Mesodermal cell (in vitro differentiated cells): ENCODE data around the gene LRRC49.

Experiments used
- H3K27ac ChIP-seq: 2 replicates; pipeline ENCODE4 v1.7.0; 2013; ENCODE audit warnings: mild to moderate bottlenecking, low read depth, low read length, moderate library complexity; ENCODE audit not compliant: severe bottlenecking
- H3K36me3 ChIP-seq: 2 replicates; pipeline ENCODE4 v1.7.1; 2013; ENCODE audit warnings: mild to moderate bottlenecking, low read length, moderate library complexity; ENCODE audit not compliant: control insufficient read depth, insufficient read depth
- H3K4me1 ChIP-seq: one replicate; pipeline ENCODE4 v1.7.1; 2013; ENCODE audit warnings: mild to moderate bottlenecking, low read length; ENCODE audit not compliant: insufficient read depth, control insufficient read depth, poor library complexity, severe bottlenecking
- H3K4me3 ChIP-seq: 2 replicates; pipeline ENCODE4 v1.7.0; 2013; ENCODE audit warnings: low read length, control low read depth, mild to moderate bottlenecking; ENCODE audit not compliant: insufficient read depth, poor library complexity, severe bottlenecking; ENCODE audit errors: extremely low read depth
- H3K9me3 ChIP-seq: 2 replicates; pipeline ENCODE4 v1.7.1; 2013; ENCODE audit warnings: mild to moderate bottlenecking, low read length, moderate library complexity; ENCODE audit not compliant: control insufficient read depth
- WGBS, 2 experiments: methylation state at CpG; one replicate each; pipeline ENCODE4 v1.1.5; 2013; ENCODE audit warnings: missing lambda C conversion rate in 2 of 2; ENCODE audit not compliant: insufficient coverage in 2 of 2; 5-methylcytosine and 5-hydroxymethylcytosine counted together

Gene LRRC49

GRCh38 chr15:71054286-71054952, 161.8 kb downstream of the LRRC49 start:
- H3K27ac ChIP-seq = no peak overlapping the region
- H3K36me3 ChIP-seq = no peaks in the 10 kb centered on the region
- 80 to 100% methylated on average over 1 of the region's 2 CpGs for WGBS, 2 experiments
- no peaks in the 10 kb centered on the region for H3K9me3 ChIP-seq
- no peak overlapping the region for H3K4me3 ChIP-seq
- no peaks in the 10 kb centered on the region for H3K4me1 ChIP-seq

DNA sequence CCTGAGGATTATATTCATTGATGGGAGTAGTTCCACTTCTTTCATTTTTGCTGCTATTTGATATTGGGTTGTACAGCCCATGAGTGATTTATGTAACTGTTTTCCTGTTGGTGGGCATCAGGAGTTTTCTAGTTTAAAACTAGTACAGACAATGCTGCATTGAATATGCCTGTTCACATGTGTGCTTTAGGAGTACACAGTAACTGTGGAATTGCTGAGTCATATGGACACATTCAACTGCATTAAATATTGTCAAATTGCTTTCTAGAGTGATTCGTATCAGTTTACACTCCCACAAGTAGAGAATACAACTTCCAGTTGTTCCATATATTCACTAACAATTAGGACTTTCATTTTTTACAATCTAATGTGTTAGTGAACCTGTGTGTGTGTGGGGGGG, 162.8 kb downstream of the LRRC49 start:
- H3K4me1 ChIP-seq = no peaks in the 10 kb centered on the region
- no peaks in the 10 kb centered on the region for H3K9me3 ChIP-seq
- no peak overlapping the region for H3K27ac ChIP-seq
- H3K4me3 ChIP-seq = no peak overlapping the region
- H3K36me3 ChIP-seq = no peaks in the 10 kb centered on the region
- no CpG with 5 or more reads among the region's 1 CpG for WGBS, 2 experiments

- H3K36me3 ChIP-seq = no peaks in the 10 kb centered on the region
- H3K4me3 ChIP-seq = no peak overlapping the region
- H3K4me1 ChIP-seq = no peaks in the 10 kb centered on the region
- H3K9me3 ChIP-seq = no peaks in the 10 kb centered on the region
- no peak overlapping the region for H3K27ac ChIP-seq
These were observed 163.5 kb downstream of the LRRC49 start for GRCh38 chr15:71056111-71056510.

DNA sequence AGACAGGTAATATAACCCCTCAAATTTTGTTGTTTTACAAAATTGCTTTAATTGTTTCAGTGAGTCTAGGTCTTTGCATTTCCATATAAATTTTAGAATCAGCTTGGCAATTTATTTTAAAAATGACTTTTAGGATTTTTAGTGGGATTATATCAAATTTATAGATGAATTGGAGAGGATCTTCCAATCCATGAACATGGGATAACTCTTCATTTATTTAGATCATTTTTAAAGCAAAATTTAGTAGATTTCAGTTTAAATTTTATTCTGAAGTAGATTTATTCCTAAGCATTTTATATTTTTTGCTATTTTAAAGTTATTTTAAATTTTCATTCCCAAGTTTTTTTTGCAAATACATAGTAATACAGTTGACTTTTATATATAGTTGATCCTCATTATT, 164.5 kb downstream of the LRRC49 start:
- H3K4me3 ChIP-seq = no peak overlapping the region
- H3K9me3 ChIP-seq = no peaks in the 10 kb centered on the region
- no peaks in the 10 kb centered on the region for H3K4me1 ChIP-seq
- no peaks in the 10 kb centered on the region for H3K36me3 ChIP-seq
- no peak overlapping the region for H3K27ac ChIP-seq

- WGBS, 2 experiments = 100% methylated on average over 1 of the region's 3 CpGs
- Histone ChIP-seq H3K9me3 (no peaks in the 10 kb centered on the region), H3K4me3 (no peak overlapping the region), H3K27ac (no peak overlapping the region), H3K36me3 (no peaks in the 10 kb centered on the region), H3K4me1 (no peaks in the 10 kb centered on the region)
These were observed 165.0 kb downstream of the LRRC49 start for GRCh38 chr15:71057581-71057980.

DNA sequence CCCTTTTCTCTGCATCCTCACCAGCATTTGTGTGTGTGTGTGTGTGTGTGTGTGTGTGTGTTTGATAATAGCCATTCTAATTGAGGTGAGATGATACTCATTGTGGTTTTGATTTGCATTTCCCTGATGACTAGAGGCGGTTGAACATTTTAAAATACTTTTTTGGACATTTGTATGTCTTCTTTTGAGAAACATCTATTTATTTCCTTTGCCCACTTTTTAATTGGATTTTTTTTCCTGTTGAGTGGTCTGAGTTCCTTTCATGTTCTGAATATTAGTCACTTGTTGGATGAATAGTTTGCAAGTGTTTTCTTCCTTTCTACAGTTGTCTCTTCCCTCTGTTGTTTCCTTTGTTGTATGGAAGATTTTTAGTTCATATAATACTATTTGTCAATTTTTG, 168.4 kb downstream of the LRRC49 start:
- no CpG with 5 or more reads among the region's 1 CpG for WGBS, 2 experiments
- Histone ChIP-seq H3K27ac (no peak overlapping the region), H3K36me3 (no peaks in the 10 kb centered on the region), H3K9me3 (no peaks in the 10 kb centered on the region), H3K4me3 (no peak overlapping the region), H3K4me1 (no peaks in the 10 kb centered on the region)

DNA sequence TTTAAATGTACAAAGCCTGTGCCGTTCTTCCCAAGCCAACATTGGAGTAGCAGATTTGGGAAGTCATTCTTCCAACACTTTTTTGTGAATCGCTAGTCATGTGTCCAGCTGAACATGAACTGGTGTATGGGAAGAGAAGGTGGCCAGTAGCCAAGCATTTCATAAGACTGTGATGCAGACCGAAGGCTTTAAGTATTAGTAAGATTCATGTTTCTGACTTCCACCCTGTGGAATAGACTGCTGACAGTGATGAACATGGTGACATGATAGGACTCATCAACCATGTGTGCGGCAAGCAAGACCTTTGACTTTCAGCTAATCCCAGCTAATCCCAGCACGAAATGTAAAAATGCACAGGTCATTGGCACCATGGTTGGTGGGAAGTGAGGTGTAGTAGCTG, 174.4 kb downstream of the LRRC49 start:
- H3K4me3 ChIP-seq = no peak overlapping the region
- H3K9me3 ChIP-seq = no peaks in the 10 kb centered on the region
- no peak overlapping the region for H3K27ac ChIP-seq
- WGBS, 2 experiments = 89 to 100% methylated on average over 4 to 5 of the region's 5 CpGs
- no peaks in the 10 kb centered on the region for H3K36me3 ChIP-seq
- H3K4me1 ChIP-seq = no peaks in the 10 kb centered on the region

GRCh38 chr15:71069693-71070092, 177.1 kb downstream of the LRRC49 start:
- no peak overlapping the region for H3K27ac ChIP-seq
- no peaks in the 10 kb centered on the region for H3K4me1 ChIP-seq
- H3K4me3 ChIP-seq = no peak overlapping the region
- H3K36me3 ChIP-seq = no peaks in the 10 kb centered on the region
- WGBS, 2 experiments = 90 to 91% methylated on average over 1 of the region's 2 CpGs
- H3K9me3 ChIP-seq = no peaks in the 10 kb centered on the region

DNA sequence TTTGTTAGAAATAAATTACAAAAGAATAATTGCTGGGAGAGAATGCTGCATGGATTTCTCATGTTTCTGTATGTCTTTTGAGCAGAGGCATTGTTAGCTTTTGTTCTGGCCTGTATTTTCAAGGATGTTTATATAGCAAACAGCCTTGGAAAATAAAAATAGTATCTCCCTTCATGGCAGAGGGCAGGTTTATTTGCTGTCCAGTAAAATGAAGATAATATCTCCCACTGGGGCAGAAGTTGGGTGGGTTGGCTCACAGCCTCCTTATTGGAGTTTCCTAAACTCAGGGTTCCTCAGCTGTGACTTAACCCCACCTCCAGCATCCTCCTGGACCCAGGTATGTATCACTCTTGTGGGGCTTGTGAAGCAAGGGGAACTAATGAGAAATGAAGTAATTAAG, 178.9 kb downstream of the LRRC49 start:
- H3K4me1 ChIP-seq = no peaks in the 10 kb centered on the region
- no peak overlapping the region for H3K27ac ChIP-seq
- no peak overlapping the region for H3K4me3 ChIP-seq
- H3K9me3 ChIP-seq = no peaks in the 10 kb centered on the region
- H3K36me3 ChIP-seq = no peaks in the 10 kb centered on the region

- 93 to 95% methylated on average over 4 to 6 of the region's 6 CpGs for WGBS, 2 experiments
- Histone ChIP-seq H3K4me1 (no peaks in the 10 kb centered on the region), H3K36me3 (no peaks in the 10 kb centered on the region), H3K27ac (no peak overlapping the region), H3K9me3 (no peaks in the 10 kb centered on the region), H3K4me3 (no peak overlapping the region)
These were observed 179.8 kb downstream of the LRRC49 start for GRCh38 chr15:71072423-71072822.

DNA sequence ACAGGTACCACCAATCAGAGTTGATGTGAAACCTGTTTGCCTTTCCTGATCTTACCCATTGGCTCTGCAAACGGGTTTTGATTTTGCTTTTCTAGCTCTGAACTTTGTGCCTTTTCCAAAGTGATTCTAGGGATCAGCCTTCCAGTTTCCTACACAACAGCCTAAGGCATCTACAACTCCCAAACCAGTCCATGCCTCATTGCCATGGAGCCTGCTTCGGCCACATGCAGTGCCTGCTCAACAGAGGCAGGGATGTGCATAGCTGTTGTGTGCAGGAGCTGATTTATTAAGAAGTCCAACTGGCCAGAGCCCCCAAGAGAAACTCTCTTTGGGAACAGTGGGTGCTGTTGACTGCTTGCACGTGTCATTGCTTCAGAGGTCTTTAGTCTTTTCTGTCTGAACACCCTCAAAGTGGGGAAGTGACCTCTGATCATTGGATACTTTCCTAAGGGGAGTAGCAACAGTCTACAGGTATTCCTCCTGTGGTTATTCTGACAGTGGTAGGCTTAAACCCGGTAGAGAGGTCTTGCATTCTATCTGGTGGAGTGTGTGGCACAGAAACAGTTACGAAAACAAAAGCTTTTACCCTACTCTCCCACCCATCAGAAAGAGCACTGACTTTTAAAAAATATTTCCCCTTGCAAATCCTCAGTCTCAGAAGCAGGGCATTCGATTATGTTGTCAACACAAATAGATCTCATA, 186.0 kb downstream of the LRRC49 start:
- WGBS, 2 experiments = 88 to 90% methylated on average over 3 of the region's 6 CpGs
- Histone ChIP-seq H3K27ac (no peak overlapping the region), H3K9me3 (no peaks in the 10 kb centered on the region), H3K36me3 (no peaks in the 10 kb centered on the region), H3K4me1 (no peaks in the 10 kb centered on the region), H3K4me3 (no peak overlapping the region)
